ENCODE measurements around the gene TMPRSS11B. TPM values are rescaled to one million over a fixed set of nuclear protein-coding genes. Genes with fewer than 3 reads are reported as not detected.
"Not testable (repeated sequence)": the region's sequence is repeated elsewhere in the genome, so short reads cannot be mapped to it uniquely, and the experiment has no call there.

The TMPRSS11B gene
- total RNA-seq (2014; rRNA removed; shearing (Covaris generic)) = not detected in 2 replicates
- not detected in 2 replicates for polyA plus RNA-seq (2015; cell fraction: cytosol; rRNA removed)
- polyA plus RNA-seq (2015; cell fraction: nucleus; rRNA removed) = not detected in 2 replicates

GRCh38 chr4:68245594-68245993 is at the start of gene TMPRSS11B:
Gene TMPRSS11B (minus strand): TSS chr4:68245694. CDS start chr4:68245558, 136 bp downstream.
- no peak for DNase-seq (ENCODE audit: low read depth)

- no peak for DNase-seq (ENCODE audit: low read depth)
These were observed 45.8 kb upstream of the TMPRSS11B start for GRCh38 chr4:68291256-68291655.

- DNase-seq (ENCODE audit: low read depth) = no peak
These were observed 42.9 kb upstream of the TMPRSS11B start for GRCh38 chr4:68288393-68288740.

GRCh38 chr4:68287704-68288392 is 42.4 kb upstream of the TMPRSS11B start:
- no peak for DNase-seq (ENCODE audit: low read depth)

- DNase-seq (ENCODE audit: low read depth) = no peak
These were observed 38.2 kb upstream of the TMPRSS11B start for GRCh38 chr4:68283714-68284113.

GRCh38 chr4:68283095-68283494 is 37.6 kb upstream of the TMPRSS11B start:
- no peak for DNase-seq (ENCODE audit: low read depth)

- DNase-seq (ENCODE audit: low read depth) = not testable (repeated sequence)
These were observed 36.6 kb upstream of the TMPRSS11B start for GRCh38 chr4:68281796-68282740.

- no peak for DNase-seq (ENCODE audit: low read depth)
These were observed 32.5 kb upstream of the TMPRSS11B start for GRCh38 chr4:68278029-68278428.

- DNase-seq (ENCODE audit: low read depth) = no peak
These were observed 32.1 kb upstream of the TMPRSS11B start for GRCh38 chr4:68277627-68278026.

- no peak for DNase-seq (ENCODE audit: low read depth)
These were observed 27.4 kb upstream of the TMPRSS11B start for GRCh38 chr4:68272860-68273259.

GRCh38 chr4:68272380-68272779 is 26.9 kb upstream of the TMPRSS11B start:
- no peak for DNase-seq (ENCODE audit: low read depth)

- DNase-seq (ENCODE audit: low read depth) = peak; percentile 57
These were observed 26.4 kb upstream of the TMPRSS11B start for GRCh38 chr4:68271851-68272357.

GRCh38 chr4:68267433-68267944 is 22.0 kb upstream of the TMPRSS11B start:
- peak; percentile 48 for DNase-seq (ENCODE audit: low read depth)

- DNase-seq (ENCODE audit: low read depth) = no peak
These were observed 19.5 kb upstream of the TMPRSS11B start for GRCh38 chr4:68264875-68265565.

- DNase-seq (ENCODE audit: low read depth) = no peak
These were observed 13.7 kb upstream of the TMPRSS11B start for GRCh38 chr4:68259191-68259590.

GRCh38 chr4:68257719-68258118 is 12.2 kb upstream of the TMPRSS11B start:
- no peak for DNase-seq (ENCODE audit: low read depth)

GRCh38 chr4:68256284-68256683 is 10.8 kb upstream of the TMPRSS11B start:
- DNase-seq (ENCODE audit: low read depth) = peak; percentile 10

GRCh38 chr4:68250151-68250930 is 4.8 kb upstream of the TMPRSS11B start:
- no peak for DNase-seq (ENCODE audit: low read depth)

GRCh38 chr4:68249434-68249833 is 3.9 kb upstream of the TMPRSS11B start:
- DNase-seq (ENCODE audit: low read depth) = no peak

GRCh38 chr4:68240620-68241019 is 4.9 kb downstream of the TMPRSS11B start:
- DNase-seq (ENCODE audit: low read depth) = no peak
